Measurements from ENCODE around the gene ZBTB48. TPM values are rescaled to one million over a fixed set of nuclear protein-coding genes. Genes with fewer than 3 reads are reported as not detected.

The ZBTB48 gene
- total RNA-seq, 1 donor from 2014 or later: 18.3 TPM

DNA sequence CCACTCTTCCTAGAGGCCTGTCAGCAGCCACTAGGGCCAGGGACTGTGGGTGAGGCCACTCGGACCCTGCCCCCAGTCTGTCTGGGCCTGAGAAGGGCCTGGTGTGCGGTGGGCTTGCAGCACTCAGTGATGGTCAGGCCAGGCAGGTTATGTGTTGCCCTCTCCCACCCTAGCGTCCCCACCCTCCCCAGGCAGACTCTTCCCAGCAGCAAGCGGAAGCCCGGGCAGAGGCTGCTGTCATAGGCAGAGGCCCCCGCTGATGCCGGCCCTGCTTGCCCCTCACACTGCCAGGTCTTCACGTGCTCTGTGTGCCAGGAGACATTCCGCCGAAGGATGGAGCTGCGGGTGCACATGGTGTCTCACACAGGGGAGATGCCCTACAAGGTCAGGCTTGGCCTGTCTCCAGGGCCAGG is 6.6 kb downstream of the ZBTB48 start:
- no peak overlapping the region for H3K4me3 Mint-ChIP-seq
- H3K79me2 ChIP-seq (ENCODE audit: low read depth): peaks cover 11% of the 10 kb centered on the region
- H3K27ac Mint-ChIP-seq: no peak overlapping the region
- no peaks in the 10 kb centered on the region for H3K9me3 Mint-ChIP-seq
- H3K4me1 Mint-ChIP-seq: peaks cover 5% of the 10 kb centered on the region
- no peak overlapping the region for H2AFZ ChIP-seq (replicated peaks)
- no peaks in the 10 kb centered on the region for H3K27me3 ChIP-seq
- H3K36me3 Mint-ChIP-seq: peaks cover 4% of the 10 kb centered on the region
- no peak overlapping the region for H3K4me2 ChIP-seq
- H3K4me3 ChIP-seq: no peak overlapping the region
- peaks cover 2% of the 10 kb centered on the region for H3F3A ChIP-seq (ENCODE audit: low read depth)
- no peaks in the 10 kb centered on the region for H3K9me3 ChIP-seq (ENCODE audit: low read depth)
- H4K20me1 ChIP-seq (ENCODE audit: low read depth): peaks cover 4% of the 10 kb centered on the region
- peaks cover 4% of the 10 kb centered on the region for H3K27me3 Mint-ChIP-seq (ENCODE audit: insufficient read depth, low read depth)
- no peaks in the 10 kb centered on the region for H3K36me3 ChIP-seq
- no peaks in the 10 kb centered on the region for H3K4me1 ChIP-seq
- no peak overlapping the region for H3K9ac ChIP-seq
- TF ChIP-seq EZH2phosphoT487 (IDR thresholded peaks at IDR 0.05) (no peak), EZH2 (IDR thresholded peaks at IDR 0.05) (no peak)
- TF ChIP-seq, protein P1, sequence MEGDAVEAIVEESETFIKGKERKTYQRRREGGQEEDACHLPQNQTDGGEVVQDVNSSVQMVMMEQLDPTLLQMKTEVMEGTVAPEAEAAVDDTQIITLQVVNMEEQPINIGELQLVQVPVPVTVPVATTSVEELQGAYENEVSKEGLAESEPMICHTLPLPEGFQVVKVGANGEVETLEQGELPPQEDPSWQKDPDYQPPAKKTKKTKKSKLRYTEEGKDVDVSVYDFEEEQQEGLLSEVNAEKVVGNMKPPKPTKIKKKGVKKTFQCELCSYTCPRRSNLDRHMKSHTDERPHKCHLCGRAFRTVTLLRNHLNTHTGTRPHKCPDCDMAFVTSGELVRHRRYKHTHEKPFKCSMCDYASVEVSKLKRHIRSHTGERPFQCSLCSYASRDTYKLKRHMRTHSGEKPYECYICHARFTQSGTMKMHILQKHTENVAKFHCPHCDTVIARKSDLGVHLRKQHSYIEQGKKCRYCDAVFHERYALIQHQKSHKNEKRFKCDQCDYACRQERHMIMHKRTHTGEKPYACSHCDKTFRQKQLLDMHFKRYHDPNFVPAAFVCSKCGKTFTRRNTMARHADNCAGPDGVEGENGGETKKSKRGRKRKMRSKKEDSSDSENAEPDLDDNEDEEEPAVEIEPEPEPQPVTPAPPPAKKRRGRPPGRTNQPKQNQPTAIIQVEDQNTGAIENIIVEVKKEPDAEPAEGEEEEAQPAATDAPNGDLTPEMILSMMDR (IDR thresholded peaks at IDR 0.05): no peak
- no peak for DNase-seq (ENCODE audit: low spot score)
- no peak overlapping the region for H3K27ac ChIP-seq

GRCh38 chr1:6587261-6588005 is 7.6 kb downstream of the ZBTB48 start:
- H3K36me3 ChIP-seq: no peaks in the 10 kb centered on the region
- H3K4me3 ChIP-seq: no peak overlapping the region
- no peaks in the 10 kb centered on the region for H3K27me3 ChIP-seq
- H3K4me1 Mint-ChIP-seq: no peaks in the 10 kb centered on the region
- H3K9me3 ChIP-seq (ENCODE audit: low read depth): no peaks in the 10 kb centered on the region
- H3K9ac ChIP-seq: no peak overlapping the region
- H3K27ac ChIP-seq: no peak overlapping the region
- DNase-seq (ENCODE audit: low spot score): no peak
- no peak overlapping the region for H3K4me2 ChIP-seq
- TF ChIP-seq, protein P1 (IDR thresholded peaks at IDR 0.05): no peak
- TF ChIP-seq EZH2 (IDR thresholded peaks at IDR 0.05): no peak
- no peak for TF ChIP-seq EZH2phosphoT487 (IDR thresholded peaks at IDR 0.05)
- no peak overlapping the region for H2AFZ ChIP-seq (replicated peaks)
- peaks cover under 1% of the 10 kb centered on the region for H3K79me2 ChIP-seq (ENCODE audit: low read depth)
- no peaks in the 10 kb centered on the region for H3K4me1 ChIP-seq
- H3F3A ChIP-seq (ENCODE audit: low read depth): peaks cover 2% of the 10 kb centered on the region
- H3K9me3 Mint-ChIP-seq: no peaks in the 10 kb centered on the region
- H4K20me1 ChIP-seq (ENCODE audit: low read depth): peaks cover 10% of the 10 kb centered on the region
- no peak overlapping the region for H3K4me3 Mint-ChIP-seq
- H3K27me3 Mint-ChIP-seq (ENCODE audit: insufficient read depth, low read depth): peaks cover 4% of the 10 kb centered on the region
- H3K27ac Mint-ChIP-seq: no peak overlapping the region
- H3K36me3 Mint-ChIP-seq: peaks cover 4% of the 10 kb centered on the region

- H3K36me3 ChIP-seq: no peaks in the 10 kb centered on the region
- H3K9ac ChIP-seq: no peak overlapping the region
- H3K4me3 Mint-ChIP-seq: no peak overlapping the region
- no peak overlapping the region for H3K27ac Mint-ChIP-seq
- TF ChIP-seq EZH2 (IDR thresholded peaks at IDR 0.05) (no peak), EZH2phosphoT487 (IDR thresholded peaks at IDR 0.05) (no peak)
- TF ChIP-seq, protein P1 (IDR thresholded peaks at IDR 0.05): no peak
- H3K4me1 Mint-ChIP-seq: no peaks in the 10 kb centered on the region
- peaks cover 4% of the 10 kb centered on the region for H3K27me3 Mint-ChIP-seq (ENCODE audit: insufficient read depth, low read depth)
- peaks cover 4% of the 10 kb centered on the region for H3K36me3 Mint-ChIP-seq
- no peaks in the 10 kb centered on the region for H3K9me3 Mint-ChIP-seq
- no peak overlapping the region for H3K4me3 ChIP-seq
- DNase-seq (ENCODE audit: low spot score): no peak
- no peaks in the 10 kb centered on the region for H3K4me1 ChIP-seq
- H3K27ac ChIP-seq: no peak overlapping the region
- H4K20me1 ChIP-seq (ENCODE audit: low read depth): peaks cover 10% of the 10 kb centered on the region
- H2AFZ ChIP-seq (replicated peaks): no peak overlapping the region
- peaks cover 2% of the 10 kb centered on the region for H3F3A ChIP-seq (ENCODE audit: low read depth)
- no peak overlapping the region for H3K4me2 ChIP-seq
- H3K79me2 ChIP-seq (ENCODE audit: low read depth): no peaks in the 10 kb centered on the region
- no peaks in the 10 kb centered on the region for H3K27me3 ChIP-seq
- H3K9me3 ChIP-seq (ENCODE audit: low read depth): no peaks in the 10 kb centered on the region
These were observed 8.5 kb downstream of the ZBTB48 start for GRCh38 chr1:6588128-6588892.

Data from neural progenitor cell (in vitro differentiated cells).